ENCODE data around the gene DDX24.

DNA sequence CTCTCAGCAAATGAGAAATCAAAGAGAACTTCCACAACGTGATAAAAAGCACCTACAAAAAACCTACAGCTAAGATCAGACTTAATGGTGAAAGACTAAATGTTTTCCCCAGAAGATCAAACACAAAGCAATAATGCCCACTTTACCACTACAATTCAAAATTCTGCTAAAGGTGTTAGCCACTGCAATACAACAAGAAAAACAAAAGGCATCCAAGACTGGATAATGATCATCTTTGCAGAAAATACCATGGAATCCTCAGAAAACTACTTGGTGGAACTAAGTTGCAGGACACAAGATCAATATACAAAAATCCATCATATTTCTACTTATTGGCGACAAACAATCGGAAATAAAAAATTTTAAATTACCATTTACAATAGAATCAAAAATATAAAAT is 6.5 kb downstream of the DDX24 start:
- TF ChIP-seq EZH2 (IDR thresholded peaks at IDR 0.05) (no peak), POLR2AphosphoS5 (IDR thresholded peaks at IDR 0.05; ENCODE audit: borderline replicate concordance, low read depth, low read length) (no peak), FOXP2 (optimal IDR thresholded peaks at IDR 0.05; ENCODE audit: control extremely low read depth, extremely low read length, insufficient read depth) (no peak)

All from SK-N-MC (cell line).